Measurements from ENCODE around the gene TAF9.

GRCh38 chr5:69335341-69335935, 33.9 kb downstream of the TAF9 start:
- TF ChIP-seq YY1 (IDR thresholded peaks at IDR 0.05; ENCODE audit: insufficient read depth, insufficient read length) (no peak), ZNF274 (IDR thresholded peaks at IDR 0.05; ENCODE audit: low read depth, low read length) (no peak), SUZ12 (IDR thresholded peaks at IDR 0.05; ENCODE audit: extremely low read depth, insufficient read depth, insufficient read length) (no peak)

Measured in NT2/D1 (cell line).